HG03175 (cell line): ENCODE data around the gene MLH1.

Experiments used
- ATAC-seq: cut with Tn5 transposase; IDR thresholded peaks from one replicate; pipeline ENCODE4 v1.9.1; 2021; ENCODE audit warnings: mild to moderate bottlenecking, moderate library complexity; ENCODE audit not compliant: unreplicated experiment

Gene MLH1

DNA sequence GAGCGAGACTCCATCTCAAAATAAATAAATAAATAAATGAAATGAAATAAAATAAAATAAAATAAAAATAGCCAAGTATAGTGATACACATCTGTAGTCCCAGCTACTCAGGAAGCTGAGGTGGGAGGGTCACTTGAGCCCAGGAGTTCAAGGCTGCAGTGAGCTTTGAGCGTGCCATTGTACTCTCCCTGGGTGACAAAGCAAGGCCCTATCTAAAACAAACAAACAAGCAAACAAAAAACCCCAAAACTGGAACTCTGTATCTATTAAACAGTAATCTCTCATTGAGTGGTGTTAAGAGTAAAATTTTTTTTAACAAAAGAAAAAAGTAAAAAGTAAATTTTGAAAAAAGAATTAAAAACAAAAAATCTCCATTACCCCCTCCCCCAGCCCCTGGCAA is 21.2 kb upstream of the MLH1 start:
- no peak for ATAC-seq

DNA sequence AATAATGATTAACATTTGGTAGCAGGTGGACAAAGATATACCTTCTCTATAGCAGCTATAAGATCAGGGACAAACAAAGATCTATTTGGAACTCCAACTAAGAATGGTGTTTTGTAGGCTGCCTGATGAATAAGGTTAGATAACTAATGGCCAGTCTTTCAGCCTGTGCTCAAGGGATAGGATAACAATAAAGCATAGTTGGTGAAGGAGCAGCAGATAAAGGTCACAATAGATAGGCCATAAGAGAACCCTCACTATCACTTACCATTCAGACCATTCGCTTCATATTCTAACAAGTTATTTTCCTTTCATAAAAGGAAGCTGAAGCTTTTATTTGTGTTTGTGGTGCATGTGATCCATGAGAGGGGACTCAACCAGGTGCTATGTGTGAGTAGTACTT is 20.2 kb upstream of the MLH1 start:
- ATAC-seq, result no peak

DNA sequence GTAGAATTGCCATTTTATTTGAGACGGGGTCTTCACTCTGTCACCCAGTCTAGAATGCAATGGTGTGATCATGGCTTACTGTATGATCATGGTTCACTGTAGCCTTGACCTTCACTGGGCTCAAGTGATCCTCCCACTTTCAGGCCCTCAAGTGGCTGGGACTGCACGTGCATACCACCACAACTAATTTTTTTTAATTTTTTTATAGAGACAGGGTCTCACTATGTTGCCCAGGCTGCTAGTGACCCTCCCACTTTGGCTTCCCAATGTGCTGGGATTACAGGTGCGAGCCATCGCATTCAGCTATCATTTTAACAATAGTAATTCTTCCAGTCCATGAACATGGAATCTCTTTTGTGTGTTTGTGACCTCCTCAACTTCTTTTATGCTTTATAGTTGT is 12.3 kb upstream of the MLH1 start:
- ATAC-seq, result no peak

DNA sequence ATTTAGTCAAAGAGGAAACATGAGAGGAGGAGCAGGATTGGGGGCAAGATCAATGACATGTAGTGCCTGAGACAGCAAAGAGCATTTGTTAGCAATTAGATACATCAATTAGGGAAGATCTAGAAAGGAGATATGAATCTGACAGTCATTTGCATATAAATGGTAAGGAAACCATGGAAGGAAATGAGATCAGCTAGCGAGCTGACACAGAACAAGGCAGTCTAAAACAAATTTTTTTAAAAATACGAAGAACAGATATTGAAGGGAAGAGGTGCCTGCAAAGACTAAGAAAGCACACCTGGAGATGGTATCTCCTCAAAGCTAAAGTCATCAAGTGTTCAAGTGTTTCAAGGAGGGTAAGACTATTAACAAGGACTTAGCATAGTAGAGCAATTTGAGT is 5.0 kb upstream of the MLH1 start:
- ATAC-seq, result no peak

DNA sequence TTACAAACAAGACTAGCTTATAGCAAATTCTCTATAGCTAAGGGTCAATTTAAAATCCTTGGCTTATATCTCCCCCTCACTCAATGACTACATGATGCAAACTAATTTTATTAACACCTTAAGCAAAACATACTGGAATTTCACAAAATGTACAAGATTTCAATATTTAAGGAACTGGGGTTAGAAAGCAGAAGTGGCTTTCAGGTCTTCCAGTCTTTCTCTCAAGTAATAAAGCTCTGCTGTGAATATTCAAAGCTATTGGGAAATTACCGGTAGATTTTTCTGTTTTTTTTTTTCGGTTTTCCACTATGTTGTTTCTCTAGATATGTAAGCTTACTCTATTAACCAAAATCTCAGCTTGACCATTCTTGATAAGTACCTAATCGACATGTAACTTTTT is 4.3 kb upstream of the MLH1 start:
- ATAC-seq, result no peak

DNA sequence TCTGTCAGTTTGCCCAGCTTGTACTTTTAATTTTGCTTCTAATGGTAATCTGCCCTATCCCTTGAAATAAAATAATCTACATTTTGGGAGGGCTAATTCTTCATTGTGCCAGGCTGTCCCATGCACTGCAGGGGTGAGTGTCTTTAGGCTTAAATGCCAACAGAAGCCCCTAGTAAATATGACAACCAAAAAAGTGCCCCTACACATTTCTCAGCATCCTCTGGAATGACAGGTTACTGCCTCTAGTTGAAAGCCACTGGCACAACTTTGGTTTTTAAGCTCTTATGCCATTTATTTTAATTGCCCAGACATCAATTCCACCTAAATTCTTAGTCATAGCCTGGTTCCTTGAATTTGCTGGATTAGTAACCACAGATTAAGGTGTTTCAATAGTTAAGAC is 3.8 kb upstream of the MLH1 start:
- no peak for ATAC-seq

DNA sequence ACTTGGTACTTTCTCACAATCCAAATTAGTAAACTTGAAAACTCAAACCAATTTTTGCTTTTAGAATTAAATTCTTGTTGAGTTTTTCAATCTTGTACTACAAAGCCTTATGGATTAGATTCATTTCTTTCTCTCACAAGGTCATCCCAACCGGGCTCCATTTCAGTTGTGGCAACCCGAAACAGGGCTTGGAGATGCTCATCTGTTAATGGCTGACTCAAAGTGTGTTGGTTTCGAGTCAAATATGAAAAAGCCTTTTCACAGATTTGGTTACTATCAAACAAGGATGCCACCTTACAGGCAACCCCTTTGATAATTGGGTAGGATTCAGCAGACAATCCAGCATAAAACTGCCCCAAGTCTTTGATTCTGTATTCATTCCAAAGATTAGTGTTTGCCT is 2.2 kb upstream of the MLH1 start:
- ATAC-seq, result no peak

DNA sequence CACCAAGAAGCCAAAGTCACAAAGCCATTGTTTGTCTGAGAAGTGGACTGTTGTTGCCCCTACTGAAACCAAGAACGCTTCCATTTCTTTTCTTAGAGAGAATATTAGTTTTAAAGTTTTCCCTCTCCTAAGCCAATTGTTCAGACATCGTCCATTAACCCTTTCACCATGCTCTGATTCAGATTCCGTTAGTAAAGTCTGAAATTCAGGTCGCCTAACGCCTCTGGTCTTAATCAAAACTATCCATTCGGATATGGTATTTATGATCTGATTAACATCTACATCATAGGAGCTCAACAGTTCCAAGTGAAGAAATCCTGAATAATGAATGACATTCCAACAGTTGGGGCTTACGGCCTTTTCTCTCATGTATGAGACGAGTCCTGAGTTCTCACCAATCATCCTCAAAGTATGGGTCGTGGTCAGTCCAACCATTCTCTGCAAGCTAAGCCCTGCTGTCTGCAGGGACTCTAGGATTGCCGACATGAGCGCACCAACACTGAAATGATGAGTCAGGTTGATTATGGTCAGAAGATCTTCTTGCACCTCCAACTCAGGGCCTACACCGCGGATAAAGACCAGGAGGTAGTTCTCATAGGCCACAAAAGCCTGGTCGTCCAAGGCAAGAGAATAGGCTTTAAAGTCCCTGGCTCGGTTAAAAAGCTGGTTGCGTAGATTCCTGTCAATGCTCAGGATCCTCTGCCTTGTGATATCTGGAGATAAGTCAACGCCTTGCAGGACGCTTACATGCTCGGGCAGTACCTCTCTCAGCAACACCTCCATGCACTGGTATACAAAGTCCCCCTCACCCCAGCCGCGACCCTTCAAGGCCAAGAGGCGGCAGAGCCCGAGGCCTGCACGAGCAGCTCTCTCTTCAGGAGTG is 1.2 kb upstream of the MLH1 start:
- ATAC-seq, result no peak

DNA sequence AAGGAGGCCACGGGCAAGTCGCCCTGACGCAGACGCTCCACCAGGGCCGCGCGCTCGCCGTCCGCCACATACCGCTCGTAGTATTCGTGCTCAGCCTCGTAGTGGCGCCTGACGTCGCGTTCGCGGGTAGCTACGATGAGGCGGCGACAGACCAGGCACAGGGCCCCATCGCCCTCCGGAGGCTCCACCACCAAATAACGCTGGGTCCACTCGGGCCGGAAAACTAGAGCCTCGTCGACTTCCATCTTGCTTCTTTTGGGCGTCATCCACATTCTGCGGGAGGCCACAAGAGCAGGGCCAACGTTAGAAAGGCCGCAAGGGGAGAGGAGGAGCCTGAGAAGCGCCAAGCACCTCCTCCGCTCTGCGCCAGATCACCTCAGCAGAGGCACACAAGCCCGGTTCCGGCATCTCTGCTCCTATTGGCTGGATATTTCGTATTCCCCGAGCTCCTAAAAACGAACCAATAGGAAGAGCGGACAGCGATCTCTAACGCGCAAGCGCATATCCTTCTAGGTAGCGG is 452 bp upstream of the MLH1 start, which contains the start of gene EPM2AIP1:
Gene EPM2AIP1 (minus strand): TSS at position 326 of the 520 bp plus-strand sequence. CDS start 54 bp downstream, at position 272.
- ATAC-seq, result peak; percentile 86

DNA sequence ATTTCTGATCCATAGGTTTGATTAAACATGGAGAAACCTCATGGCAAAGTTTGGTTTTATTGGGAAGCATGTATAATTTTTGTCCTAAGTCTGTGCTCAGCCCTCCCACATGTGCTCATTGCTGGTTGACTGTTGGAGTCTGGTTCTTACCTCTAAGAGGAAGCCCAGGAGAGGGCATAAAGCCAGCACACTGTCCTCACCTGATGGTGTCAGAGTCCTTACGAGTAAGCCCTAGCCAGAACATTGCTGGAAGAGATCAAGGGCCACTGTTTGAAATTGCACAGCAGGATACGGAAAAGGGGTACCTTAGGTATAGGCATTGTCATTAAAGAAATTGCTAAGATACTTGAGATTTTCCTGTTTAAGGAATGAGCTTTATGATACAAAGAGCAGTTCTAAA is 21.3 kb downstream of the MLH1 start:
- ATAC-seq, result no peak

DNA sequence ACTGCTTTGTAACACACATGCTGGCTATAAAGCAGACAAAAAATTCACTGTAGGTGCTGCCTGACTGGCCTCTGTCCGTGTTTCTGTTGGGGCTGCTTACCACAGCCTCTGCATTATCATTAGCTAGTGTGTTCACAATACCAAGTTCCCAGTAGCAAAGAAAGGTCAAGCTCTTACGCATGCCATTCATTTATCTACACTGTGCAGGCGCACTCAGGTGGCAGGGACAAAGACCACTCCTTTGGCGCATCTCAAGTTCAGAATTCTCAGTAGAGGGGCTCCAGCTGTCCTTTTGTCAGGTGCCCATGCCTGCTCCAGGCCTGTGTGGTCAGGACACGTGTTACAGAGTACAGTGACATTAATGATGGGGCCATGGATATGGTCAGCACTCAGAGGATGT is 22.3 kb downstream of the MLH1 start:
- no peak for ATAC-seq

DNA sequence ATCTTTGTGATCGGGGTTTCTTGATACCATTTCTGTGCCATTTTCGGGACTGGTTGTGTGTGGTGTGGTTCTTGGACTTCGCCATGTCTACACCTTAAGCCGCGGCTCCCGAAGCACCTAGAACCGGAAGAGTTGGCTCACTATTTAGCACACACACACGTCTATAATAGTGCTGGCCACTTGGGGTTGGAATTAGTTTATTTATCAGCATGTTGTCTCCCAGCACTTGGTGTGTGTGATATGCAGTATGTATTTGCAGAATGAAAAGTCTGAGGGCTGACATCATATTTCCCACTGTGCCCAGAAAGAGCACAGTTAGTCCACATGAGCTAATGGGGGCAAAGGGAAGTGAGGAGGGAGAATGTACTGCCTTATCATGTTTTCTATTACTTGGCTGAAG is 23.6 kb downstream of the MLH1 start:
- no peak for ATAC-seq

DNA sequence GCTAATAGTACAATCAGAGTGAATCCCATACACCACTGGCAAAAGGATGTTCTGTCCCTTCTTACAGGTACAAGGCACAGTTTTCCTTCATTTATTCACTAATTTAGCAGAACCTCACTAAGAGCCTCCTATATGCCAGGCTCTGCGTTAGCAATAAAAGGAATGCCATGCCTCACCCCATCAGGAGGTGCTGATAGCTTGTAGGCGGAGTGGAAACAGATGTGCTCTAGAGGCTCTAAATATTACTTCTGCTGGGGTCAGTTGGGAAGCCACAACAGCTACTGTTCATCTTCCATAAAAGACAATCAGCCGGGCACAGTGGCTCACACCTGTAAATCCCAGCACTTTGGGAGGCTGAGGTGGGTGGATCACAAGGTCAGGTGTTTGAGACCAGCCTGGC is 24.4 kb downstream of the MLH1 start:
- no peak for ATAC-seq

DNA sequence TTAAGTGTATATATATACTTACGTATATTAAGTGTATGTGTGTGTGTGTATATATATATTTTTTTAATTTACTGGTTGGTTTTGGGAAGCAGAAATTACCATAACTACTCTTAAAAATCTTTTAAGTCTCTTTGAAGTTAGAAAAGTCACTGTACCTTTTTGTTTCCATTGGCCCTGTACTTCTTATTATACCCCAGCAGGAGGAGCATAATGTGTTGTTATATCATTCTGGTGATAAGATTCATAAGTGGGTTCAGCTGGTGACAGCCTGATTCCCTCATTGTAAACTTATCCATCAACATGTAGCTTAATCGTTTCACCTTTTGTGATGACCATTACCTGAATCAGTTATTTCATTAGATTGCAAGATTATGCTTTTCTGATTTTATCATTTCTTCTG is 30.8 kb downstream of the MLH1 start:
- no peak for ATAC-seq

DNA sequence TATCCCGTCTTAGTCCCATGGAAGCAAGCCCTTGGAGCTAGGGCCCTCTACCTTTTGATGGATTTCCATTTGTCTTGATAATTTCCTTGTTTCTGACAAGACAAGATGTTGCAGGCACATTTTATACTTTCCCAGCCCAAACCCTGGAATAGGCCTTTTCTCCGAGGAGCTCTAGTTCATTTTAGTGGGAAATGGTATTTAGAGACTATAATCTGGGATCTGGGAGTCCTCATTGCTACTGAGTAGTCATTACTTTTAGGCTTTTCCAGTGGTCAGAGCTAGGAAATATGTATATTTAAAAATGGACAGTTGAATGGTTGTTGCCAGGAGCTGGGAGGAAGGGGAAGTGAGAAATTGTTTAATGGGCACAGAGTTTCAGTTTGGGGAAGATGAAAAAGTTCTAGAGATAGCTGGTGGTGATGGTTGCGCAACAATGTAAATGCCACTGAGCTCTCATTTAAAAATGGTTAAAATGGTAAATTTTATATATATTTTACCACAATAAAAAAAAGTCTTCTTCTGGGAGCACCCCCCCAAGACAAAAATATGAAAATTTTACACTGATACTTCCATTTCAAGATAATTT is 31.6 kb downstream of the MLH1 start:
- no peak for ATAC-seq

DNA sequence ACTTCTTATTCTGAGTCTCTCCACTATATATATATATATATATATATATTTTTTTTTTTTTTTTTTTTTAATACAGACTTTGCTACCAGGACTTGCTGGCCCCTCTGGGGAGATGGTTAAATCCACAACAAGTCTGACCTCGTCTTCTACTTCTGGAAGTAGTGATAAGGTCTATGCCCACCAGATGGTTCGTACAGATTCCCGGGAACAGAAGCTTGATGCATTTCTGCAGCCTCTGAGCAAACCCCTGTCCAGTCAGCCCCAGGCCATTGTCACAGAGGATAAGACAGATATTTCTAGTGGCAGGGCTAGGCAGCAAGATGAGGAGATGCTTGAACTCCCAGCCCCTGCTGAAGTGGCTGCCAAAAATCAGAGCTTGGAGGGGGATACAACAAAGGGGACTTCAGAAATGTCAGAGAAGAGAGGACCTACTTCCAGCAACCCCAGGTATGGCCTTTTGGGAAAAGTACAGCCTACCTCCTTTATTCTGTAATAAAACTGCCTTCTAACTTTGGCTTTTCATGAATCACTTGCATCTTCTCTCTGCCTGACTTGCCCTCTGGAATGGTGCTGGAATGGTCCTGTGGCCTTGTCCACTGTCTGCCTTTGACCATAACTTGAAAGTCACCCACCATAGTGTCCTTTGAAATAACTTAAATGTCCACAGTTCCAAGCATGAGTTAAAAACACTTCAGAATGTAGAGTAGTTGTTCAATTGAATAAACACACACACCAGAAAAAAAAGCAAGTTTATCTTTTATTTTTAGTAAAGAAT is 32.4 kb downstream of the MLH1 start:
- ATAC-seq, result no peak

DNA sequence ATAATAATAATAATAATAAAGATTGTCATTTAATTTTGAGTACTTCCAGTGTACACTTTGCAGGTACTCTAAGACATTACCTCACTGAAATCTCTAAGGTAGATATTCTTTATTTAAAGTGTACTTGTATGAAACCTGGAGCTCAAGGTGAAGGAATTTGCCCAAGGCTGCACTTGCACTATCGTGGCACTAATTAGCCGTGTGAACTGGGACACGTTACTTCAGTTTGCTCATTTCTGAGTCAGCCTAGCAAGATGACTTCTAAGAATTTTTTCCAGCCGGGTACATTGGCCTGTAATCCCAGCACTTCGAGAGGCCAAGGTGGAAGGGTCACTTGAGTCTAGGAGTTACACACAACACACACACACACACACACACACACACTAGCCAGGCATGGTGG is 33.5 kb downstream of the MLH1 start:
- no peak for ATAC-seq

DNA sequence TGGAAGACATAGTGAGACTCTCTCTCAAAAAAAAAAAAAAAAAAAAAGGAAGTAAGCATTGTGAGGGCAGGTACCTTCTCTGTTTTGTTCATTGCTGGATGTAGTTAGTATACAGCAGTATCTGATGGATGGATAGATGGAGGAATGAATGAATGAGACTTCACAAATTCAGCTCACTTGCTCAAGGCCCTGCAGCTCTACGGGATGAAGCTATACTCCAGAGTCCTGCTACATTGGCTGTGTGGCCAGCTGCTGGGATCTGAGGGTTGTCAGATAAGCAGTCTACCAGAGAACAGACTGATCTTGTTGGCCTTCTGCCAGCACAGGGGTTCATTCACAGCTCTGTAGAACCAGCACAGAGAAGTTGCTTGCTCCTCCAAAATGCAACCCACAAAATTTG is 35.0 kb downstream of the MLH1 start:
- ATAC-seq, result no peak

DNA sequence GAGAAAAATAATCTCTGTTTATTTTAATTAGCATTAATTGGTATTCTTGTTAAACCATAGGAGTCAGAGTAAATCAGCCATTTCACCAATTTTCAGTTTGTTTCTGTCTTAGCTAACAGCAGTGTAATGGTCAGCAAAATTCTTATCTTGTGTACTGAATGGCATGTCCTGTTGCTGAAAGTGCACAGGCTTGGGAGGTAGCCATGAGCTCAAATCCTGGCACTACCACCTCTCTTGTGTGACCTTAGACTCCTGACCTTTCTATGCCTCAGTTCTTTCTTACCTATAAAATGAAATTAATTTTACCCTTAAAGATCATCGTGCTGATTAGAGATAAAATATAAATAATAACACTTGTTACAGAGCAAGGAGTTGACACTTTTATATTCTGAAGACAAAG is 35.8 kb downstream of the MLH1 start:
- no peak for ATAC-seq

DNA sequence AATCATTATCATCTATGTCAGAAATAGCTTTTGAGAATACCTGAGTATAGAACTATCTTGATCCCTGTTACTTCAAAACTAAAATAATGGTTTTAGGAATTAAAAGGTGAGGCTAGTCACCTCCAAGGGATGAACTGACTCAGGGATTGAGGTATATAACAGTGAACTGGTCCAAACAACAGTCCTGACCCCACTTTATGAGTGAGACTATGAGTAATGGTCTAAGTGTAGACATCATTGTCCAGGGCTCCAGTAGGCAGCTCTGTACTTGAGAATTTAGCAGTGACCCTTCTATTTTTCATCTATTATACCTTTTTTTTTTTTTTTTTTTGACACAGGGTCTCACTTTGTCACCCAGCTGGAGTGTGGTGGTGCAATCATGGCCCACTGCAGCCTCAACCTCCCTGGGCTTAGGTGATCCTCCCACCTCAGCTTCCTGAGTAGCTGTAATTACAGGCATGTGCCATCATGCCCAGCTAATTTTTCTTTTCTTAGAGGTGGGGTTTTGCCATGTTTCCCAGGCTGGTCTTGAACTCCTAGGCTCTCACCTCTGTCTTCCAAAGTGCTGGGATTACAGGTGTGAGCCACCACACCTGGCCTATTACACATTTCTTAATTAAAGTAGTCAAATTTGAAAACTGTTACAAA is 36.3 kb downstream of the MLH1 start:
- ATAC-seq, result no peak

DNA sequence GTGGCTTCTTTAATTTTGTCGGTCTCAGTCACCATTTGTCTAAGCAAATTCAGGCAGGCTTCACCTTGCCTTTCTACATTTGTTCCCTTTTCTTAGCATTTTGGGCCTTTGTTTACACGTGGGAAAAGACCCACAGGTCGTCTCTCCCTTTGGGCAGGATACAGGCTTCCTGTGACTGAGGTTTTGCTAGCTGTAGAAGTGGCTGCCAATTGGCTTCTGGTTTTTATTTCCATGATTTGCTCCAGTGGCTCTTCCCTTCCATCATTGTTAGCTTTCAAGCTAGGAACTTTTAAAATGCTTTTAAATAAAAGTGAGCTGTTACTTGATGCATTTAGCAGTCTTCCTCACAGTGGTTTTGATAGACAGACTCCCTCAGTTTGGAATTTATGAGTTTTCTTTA is 37.3 kb downstream of the MLH1 start:
- no peak for ATAC-seq
